Measurements from ENCODE around the gene CCDC28B.
A peak's percentile ranks its signal among the peaks of the same experiment; 100 is the strongest.

Gene CCDC28B

DNA sequence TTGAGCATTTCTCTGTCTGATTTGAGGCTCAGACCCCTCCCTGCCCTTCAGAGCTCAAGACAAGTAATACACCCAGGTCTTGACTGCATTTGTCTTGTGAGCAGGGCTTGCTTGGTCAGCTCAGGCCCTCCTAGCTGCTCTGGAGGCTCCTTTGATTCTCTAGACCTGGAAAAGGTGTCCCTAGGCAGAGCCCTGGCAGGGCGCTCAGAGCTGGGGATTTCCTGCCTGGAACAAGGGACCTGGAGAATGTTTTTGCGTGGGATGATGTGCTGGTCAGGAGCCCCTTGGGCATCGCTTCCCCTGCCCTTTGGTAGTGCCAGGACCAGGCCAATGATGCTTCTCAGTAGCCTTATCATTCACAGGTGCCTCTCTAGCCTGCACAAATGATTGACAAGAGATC lies 4.9 kb upstream of the CCDC28B start:
- no peak for DNase-seq

DNA sequence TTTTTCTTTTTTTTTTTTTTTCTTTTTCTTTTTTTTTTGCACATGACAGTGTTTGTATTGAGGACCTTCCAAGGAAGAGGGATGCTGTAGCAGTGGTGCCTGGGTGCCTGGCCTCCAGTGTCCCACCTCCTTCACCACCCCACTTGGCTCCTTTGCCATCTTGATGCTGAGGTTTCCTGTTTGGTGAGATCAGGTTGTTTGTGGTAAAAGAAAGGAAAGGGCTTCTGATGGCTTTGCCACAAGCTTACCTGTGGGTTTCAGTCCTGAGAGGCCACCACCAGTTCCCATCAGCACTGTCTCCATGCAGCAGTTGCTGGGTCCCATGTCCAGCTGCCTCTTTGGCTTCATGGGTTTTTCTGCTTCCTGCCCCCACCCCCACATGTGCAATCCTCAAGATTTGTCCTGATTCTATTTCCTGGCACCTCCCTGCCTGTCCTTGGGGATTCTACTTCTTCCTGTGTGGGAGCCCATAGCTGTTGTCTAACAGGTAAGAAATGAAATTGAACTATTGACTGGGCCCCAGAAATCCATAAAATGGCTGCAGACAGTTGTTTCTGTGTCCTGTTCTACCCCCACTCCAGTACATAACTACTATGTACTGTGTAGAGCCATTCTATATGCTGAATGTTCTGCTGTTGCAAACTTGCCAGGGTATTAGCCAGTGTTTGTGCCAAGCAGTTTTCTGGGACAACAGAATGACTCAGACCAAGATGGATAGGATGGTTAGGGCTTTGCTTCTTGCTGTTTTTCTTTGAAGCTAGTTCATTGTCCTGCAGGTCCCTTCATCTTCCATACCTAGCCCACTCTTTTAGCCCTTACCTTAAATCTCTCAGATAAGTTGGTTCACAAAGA lies 4.2 kb upstream of the CCDC28B start:
- no peak for DNase-seq

DNA sequence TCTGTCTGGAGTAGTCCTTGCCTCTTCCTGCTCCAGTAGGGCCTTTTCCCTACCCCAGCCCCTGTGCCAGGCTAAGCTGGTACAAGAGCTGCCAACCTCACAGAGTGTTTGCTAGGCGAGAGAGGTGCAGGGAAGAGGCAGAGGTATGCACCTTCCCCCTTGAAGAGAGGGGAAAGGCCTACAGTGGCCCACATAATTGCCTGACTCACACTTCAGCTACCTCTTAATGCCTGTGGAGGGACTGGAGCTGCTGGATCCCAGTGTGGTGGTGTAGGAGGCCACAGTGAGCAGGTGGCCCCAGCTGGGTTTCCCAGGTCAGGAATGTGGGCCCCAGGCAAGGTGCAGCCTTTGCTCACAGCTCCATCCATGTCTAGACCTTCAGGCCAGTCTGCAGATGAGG lies 3.3 kb upstream of the CCDC28B start:
- DNase-seq, result no peak

DNA sequence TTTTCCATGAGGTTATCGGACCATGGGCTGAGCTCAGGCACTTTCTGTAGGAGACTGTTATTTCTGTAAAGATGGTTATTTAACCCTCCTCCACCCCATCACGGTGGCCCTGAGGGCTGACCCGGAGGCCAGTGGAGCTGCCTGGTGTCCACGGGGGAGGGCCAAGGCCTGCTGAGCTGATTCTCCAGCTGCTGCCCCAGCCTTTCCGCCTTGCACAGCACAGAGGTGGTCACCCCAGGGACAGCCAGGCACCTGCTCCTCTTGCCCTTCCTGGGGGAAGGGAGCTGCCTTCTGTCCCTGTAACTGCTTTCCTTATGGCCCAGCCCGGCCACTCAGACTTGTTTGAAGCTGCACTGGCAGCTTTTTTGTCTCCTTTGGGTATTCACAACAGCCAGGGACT lies 2.6 kb upstream of the CCDC28B start:
- no peak for DNase-seq

DNA sequence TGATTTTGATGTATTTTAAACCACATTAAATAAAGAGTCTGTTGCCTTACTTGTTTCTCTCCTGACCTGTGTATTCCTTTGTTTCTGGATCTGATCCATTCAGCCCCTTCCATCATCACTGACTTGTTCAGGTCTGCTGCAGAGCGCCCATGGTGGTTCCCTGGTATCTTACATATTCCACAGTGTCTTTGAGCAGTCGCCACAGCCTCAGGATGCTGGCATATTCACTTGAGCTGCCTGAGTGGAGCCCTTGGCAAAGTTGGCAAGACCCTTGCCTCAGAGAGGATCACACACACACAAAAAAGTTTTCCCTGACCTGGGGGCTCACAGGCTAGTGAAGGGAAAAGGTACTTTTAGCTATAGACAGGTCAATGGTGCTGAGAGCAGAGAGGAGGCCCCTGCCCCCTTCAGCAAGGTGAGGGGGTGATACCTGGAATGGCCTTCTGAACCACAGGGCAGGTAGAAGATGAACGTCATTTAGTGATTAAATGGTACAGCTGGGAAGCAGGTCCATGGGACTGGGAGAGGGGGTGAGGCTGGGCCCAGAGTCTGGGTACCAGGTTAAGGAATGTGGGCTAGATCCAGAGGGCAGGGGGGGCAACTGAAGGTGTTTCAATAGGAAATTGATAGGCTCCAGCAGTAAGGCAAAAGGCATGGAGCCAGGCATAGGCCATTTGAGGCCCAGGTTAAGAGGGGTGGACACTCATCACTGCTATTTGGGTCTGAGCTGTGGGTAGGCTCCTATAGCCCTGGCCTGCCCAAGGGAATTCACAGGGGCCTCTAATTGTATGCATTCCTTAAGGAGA lies 2.0 kb upstream of the CCDC28B start:
- no peak for DNase-seq

DNA sequence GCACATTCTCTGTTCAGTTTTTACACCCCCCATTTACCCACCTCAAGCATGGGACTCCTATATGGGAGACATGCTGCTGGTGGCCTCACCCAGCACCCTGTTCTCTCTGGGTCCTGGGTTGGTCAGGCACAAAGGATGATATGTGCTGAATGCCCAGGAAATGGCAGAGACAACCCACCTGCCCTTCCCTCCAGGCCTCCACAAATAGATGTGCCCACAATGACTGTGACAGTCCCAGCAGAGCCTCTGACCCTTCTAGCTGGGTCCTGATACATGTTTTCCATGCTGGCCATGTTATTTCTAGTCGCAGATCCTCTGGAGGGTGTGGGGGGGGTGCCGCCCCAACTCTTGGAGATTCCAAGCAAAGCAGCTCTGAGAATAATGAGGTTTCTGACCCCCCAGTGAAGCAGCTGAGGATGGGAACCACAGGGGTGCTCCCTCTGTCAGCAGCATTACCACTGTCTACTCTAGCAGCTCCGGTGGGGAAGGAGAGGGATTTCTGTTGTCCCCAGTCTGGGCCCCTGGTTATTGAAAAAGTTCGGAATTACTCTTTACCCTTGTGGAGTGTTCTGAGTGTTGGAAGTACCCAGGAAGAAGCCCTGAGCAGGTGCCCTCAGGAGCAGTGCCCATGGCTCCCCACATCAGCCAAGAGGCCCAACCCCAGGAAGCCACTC lies 1.2 kb upstream of the CCDC28B start:
- no peak for DNase-seq

DNA sequence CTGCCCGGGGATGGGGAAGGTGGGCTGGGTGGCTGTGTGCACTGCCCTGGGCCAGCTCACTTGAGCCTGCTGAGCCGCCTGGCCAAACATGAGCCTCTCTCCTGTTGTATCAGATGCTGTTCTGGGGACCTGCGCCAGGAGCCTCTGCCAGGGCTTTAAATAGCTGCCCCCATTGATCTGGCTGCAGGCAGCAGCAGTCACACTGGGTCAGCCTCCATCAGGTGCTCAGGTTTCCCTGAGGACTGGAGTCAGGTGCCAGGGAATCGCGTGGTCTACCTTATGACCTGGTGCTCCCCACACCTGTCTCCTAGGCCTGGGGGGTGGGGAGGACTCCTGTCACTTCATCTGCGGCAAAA lies 700 bp upstream of the CCDC28B start:
- no peak for DNase-seq

DNA sequence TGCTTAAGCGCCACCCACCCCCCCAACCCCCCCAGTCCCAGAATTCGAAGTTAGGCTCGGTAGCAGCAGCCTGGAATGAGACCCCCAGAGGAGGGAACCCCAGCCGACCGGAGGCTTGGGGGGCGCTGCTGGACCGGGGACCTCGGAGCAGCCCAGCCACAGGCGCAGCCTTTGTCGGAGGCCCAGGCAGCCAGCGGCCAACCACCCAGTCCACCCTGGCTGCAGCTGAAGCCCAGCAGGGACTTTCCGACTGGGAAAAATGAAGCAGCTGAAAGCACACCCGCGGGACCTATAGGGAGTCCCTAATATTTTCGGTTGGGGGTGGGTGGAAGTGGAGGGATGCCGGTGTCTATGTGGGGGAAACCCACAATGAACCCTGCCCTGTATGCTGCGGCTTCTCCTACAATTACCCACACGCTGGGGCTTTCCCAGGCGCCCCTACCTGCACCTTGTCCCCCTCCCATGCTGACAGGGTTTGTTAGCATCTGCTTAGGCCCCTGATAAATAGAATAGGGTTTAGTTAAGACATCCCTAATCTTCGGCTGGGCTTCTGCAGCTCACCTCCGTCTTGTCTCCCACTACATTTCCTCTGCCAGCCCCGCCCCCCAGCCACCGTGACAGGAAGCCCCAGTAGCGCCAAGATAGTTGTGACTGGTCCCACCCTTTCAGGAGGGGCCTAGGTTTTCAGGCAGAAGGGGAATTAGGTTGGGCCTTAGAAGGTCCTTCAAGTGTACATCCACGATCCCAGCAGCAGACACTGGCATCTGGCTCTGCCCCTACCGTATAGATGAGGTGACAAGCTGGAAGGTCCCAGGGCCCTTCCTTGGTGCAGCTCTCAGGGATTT lies 838 bp downstream of the CCDC28B start:
- DNase-seq, result no peak

DNA sequence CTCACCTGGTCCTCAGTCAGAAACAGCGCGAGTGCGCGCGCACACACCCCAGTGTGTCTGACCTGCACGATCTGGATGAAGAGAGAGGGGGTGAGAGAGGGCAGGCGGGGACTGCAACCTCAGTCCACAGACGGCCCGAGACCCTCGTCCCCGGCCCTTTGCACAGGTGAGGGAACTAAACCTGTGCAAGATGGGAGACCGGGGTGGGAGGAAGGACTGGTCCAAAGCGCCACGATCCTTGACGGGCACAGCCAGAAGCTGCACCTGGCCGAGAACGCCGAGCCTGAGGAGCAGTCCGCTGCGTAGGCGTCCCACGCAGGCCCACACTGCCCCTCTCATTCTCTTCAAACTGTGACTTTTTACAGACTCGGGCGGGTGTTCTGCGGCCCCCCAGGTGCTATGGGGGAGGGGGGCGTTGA lies 4.6 kb downstream of the CCDC28B start:
- DNase-seq, result no peak

DNA sequence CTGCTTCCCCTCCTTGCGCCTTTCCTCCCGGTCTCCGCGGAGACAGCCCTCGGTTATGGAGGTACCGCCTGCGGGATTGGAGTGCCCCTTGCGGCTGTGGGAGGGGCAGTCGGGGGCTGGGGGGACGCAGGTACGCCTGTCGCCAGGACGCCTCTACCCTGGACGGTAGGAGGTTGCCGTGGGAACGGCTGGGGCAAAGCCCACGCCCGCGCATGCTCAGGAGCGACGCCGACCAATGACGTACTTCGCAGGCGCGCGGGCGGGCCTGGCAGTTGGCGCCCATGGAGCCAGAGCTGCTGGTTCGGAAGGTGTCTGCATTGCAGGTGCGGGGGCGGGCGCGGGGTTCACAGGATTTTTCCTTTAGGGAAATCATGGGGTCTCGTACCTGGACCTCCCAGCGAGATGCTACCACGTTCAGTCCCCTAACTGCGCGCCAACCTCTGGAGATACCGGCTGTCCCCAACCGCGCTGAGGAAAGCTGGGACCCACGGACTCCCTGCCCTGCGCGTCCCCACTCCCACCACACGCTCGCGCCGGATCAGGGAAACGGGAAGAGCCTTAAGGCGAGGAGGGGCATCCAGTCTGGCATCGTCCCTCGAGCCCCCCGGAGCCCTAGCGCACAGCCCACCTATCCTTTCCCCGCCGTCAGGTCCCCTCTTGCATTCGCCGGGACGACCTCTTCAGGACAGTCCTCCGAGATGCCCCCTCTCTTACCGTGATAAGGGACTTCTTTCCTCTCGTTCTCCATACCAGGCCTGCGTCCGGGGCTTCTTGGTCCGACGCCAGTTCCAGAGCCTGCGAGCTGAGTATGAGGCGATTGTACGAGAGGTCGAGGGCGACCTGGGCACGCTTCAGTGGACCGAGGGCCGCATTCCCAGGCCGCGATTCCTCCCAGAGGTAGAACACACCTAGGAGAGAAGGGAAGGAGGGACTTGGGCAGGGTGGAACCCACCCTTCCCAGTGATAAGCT lies 5.3 kb downstream of the CCDC28B start, which contains the start of gene IQCC:
IQCC (plus strand) TSS at position 271 of the 970 bp plus-strand sequence; CDS start at position 282, 11 bp downstream.
- peak; percentile 81 for DNase-seq

DNA sequence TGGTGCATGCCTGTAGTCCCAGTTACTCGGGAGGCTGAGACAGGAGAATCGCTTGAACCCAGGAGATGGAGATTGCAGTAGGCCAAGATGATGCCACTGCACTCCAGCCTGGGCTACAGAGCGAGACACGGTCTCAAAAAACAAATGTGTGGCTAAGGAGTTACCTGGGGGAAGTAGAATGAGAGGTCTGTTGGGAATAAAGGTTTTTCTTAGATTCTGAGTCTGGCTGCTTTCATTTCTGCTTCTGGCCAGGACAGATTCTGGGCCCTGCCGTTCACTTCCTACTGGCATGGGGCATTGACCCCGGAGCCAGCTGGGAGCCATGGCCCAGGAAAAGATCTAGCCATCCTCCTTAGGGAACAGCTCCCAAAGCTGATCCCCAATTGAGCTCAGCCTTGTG lies 8.1 kb downstream of the CCDC28B start:
- DNase-seq, result no peak

DNA sequence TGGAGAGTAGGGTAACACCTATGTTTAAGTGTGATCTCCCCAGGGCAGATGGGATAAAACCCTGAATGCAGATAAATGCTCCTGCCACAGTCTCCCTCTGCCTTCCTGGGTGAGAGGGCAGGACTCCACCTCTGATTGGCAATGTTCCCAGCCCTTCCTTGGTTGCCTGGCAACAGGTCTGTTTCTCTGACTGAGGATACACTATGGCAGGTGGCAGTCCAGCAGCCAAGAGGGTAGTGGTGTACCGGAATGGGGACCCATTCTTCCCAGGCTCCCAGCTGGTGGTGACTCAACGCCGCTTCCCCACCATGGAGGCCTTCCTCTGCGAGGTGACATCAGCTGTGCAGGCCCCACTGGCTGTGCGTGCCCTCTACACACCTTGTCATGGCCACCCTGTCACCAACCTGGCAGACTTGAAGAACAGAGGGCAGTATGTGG lies 8.5 kb downstream of the CCDC28B start, which contains the start of gene DCDC2B:
DCDC2B (plus strand) TSS at position 199 of the 438 bp plus-strand sequence; CDS start at position 204, 5 bp downstream.
- peak; percentile 65 for DNase-seq

DNA sequence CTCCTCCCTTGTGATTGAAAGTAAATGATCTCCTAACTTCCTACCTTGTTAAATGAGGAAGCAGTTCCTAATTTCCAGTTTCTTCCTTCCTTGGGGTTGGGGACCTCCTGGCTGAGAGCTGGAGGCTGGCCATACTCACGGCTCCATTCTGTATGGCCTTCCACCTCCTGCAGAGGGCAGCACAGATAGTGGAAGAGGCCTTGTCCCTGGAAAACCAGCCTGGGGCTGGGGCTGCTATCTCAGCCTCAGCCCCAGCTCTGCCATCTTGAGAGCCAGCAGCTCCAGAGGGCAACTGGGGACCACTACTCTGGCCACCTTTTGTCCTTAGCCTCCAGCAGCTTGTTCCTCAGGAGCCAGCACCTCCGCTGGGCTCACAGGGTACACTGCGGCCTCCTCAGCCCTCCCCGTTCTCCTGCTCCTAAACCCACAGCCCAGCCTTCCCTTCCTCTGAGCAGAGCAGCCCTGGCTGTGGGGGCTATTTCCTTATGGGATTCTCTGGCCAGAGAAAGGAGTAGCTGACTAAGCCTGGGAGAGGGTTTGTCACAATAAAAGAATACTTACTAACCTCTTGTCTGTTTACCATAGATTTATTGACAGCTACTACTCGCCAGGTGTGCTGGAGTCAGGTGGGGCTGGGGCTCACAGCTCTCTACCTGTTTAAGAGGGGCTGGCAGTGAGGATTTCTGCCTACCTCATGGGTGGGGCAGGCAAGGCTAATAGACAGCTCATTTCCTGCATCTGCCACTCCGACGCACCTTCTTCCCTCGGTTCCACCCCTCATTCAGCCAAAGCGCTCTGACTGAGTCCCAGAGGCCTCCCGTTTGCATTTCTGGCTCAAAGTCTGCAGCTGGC lies 15.5 kb downstream of the CCDC28B start:
- peak; percentile 57 for DNase-seq

DNA sequence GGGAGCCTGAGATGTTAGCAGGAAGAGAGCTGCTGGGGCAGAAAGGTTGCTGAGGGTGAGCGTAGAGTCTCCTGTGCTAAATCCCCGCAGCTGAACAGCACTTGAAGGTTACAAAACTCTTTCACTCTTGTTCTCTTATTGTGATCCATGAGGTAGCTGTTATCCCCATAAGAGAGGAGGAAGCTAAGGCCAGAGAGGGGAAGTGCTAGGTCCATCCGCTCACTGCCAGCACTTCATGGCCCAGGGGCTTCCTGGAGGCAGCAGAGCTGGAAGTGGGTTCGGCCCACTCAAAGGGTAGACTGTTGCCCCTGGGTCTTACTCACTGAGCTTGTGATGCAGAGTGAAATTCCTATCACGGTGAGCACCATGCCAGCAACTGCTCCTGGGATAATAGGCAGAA lies 16.2 kb downstream of the CCDC28B start:
- DNase-seq, result no peak

DNA sequence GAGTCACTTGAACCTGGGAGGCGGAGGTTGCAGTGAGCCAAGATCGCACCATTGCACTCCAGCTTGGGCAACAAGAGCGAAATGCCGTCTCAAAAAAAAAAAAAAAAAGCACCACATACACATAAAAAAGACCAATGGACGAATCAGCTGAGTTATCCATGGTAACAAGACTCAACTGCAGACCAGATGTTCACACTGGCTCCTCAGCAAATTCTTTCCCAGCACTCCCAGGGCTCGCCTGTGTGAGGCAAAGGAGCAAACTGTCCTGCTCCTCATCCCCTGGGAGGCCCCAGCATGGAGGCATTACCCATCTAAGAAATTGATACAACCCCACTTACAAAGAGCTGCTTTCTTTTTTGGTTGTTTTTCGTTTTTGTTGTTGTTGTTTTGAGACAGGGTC lies 18.6 kb downstream of the CCDC28B start:
- no peak for DNase-seq

DNA sequence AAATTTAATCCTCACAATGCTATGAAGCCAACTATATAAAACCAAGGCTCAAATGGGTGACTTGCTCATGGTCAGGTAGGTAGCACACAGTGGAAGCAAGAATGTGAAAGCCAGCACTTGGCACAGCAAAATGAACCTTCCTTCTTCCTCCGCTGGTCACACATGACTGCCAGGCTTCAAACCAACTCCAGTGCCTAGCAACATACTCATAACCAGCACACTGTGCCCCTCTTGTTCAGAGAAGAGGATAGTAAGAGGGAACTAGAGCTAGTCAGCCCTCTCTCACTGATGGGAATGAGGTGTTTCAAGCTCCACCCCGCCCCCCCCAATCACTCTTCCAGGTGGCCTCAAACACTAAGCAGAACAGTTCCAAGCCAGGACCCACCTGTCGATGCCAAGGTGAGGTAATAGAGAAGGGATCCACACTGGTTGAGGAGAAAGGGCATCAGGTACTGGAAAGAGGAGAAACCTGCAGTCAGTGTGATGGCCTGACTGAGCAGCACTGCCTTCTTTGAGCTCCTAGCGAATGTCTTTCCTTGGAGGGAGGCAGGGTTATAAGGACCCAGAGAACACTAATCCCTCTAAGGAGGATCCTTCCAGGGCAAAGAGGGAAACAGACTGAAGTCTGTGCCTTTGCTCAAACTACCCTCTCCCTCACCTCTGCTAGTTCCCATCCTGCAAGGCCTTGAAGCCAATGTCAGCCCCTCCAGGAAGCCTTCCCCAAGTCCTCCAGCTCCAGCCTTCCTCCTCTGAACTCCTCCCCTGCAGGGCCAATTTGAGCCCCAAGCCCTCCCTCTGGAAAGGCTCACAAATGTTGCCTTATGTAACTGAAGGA lies 20.6 kb downstream of the CCDC28B start:
- DNase-seq, result no peak

DNA sequence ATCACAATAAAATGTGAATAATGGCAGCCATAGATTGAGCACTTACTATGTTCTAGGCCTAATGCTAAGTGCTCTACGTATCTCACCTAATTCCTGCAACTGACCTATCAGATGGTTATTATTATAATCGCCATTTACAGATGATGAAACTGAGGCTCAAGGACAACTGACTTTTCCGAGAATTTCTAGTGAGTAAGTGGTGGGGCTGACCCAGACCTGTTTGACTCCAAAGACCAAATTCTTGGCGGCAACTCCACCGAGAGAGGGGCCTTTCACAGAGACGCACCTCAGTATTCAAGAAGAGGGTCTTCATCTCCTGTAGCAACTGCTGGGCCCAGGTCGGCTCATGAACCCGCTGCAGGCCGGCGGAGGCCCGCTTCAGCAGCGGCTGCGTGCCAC lies 21.2 kb downstream of the CCDC28B start:
- no peak for DNase-seq

DNA sequence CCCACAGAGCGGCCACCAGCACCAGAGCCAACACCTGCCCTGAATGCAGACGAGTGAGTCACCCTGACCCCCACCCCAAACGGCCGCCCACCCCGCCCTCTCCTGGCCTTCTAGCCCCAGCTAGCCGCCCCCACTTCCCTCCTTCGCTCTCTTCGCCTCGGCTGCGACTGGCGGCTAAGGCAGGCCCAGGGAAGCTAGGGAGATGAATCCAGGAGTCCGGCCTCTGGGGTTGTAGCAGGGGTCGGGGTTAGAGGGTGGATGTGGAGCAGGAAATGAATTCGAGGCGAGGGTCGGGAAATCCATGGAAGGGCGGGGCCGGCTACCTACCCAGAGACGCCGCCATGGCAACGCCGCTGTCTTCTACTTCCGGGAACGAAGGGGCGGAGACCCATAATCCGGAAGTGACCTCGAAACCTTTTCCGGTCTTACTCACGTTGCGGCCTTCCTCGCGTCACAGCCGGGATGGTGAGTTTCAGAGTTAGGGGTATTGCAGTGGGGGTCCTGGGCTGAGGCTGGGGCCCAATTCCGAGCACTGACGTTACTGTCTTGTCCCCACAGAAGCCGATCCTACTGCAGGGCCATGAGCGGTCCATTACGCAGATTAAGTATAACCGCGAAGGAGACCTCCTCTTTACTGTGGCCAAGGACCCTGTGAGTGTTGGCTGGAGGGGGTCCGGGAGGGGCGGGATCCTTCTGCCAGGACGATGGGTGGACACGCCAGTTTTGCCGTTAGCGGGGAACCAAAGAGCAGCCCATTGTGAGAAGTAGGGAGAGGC lies 21.8 kb downstream of the CCDC28B start, which contains the start of the genes EIF3I and TMEM234:
EIF3I (plus strand) TSS at position 428 of the 776 bp plus-strand sequence; CDS start at position 463, 35 bp downstream.
TMEM234 (minus strand) TSS at position 374 of the 776 bp plus-strand sequence; CDS start at position 343, 31 bp downstream.
- peak; percentile 90 for DNase-seq

Data from NCI-H226 (cell line).